ENCODE data around the gene TBR1.
A peak's percentile ranks its signal among the peaks of the same experiment; 100 is the strongest.

The TBR1 gene

GRCh38 chr2:161425728-161426454 is 9.8 kb downstream of the TBR1 start:
- ChIA-PET CTCF (interaction anchor here (1.6 kb wide), 1 partner anchor 9 kb away, joined by 3 read pairs; no protein-coding TSS in a partner anchor), POLR2A (no interaction called here)
- TF ChIP-seq, protein P1, sequence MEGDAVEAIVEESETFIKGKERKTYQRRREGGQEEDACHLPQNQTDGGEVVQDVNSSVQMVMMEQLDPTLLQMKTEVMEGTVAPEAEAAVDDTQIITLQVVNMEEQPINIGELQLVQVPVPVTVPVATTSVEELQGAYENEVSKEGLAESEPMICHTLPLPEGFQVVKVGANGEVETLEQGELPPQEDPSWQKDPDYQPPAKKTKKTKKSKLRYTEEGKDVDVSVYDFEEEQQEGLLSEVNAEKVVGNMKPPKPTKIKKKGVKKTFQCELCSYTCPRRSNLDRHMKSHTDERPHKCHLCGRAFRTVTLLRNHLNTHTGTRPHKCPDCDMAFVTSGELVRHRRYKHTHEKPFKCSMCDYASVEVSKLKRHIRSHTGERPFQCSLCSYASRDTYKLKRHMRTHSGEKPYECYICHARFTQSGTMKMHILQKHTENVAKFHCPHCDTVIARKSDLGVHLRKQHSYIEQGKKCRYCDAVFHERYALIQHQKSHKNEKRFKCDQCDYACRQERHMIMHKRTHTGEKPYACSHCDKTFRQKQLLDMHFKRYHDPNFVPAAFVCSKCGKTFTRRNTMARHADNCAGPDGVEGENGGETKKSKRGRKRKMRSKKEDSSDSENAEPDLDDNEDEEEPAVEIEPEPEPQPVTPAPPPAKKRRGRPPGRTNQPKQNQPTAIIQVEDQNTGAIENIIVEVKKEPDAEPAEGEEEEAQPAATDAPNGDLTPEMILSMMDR (IDR thresholded peaks at IDR 0.05; ENCODE audit: control extremely low read depth, extremely low read depth, low read depth, missing control alignments), result no peak

DNA sequence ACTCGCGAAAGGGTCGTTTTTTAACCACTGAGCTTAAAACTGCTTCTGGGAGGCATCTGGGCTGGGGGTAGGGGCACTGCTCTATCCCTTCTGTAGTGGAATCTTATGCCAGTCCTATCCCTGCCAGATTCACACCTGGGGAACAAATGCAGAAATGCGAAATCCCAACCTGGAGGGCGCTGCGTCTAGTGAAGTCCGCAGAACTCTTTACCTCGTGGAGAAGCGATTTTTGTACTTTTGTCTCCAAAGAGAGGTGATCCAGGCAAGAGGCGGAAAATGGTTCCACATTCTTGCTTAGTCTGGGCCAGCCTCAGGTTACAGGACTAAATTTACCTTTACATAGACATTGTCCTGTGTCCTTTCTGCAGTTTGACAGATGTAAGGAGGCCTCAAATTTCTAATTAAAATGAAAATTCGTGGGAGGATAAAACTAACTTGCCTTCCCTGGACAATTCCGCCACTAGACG is 10.4 kb downstream of the TBR1 start:
- POLR2A ChIA-PET, result no interaction called here
- peak; percentile 16 for DNase-seq (ENCODE audit: extremely low spot score)
- CTCF ChIA-PET, result interaction anchor here (1.6 kb wide), 1 partner anchor 9 kb away, joined by 3 read pairs; no protein-coding TSS in a partner anchor
- TF ChIP-seq, protein P1 (IDR thresholded peaks at IDR 0.05; ENCODE audit: control extremely low read depth, extremely low read depth, low read depth, missing control alignments), result no peak

More at GRCh38 chr2:161425728-161426454, 9.8 kb downstream of the TBR1 start:
- no peak for DNase-seq (ENCODE audit: extremely low spot score)

GRCh38 chr2:161426922-161427663 is 11.0 kb downstream of the TBR1 start:
- POLR2A ChIA-PET, result no interaction called here
- TF ChIP-seq, protein P1 (IDR thresholded peaks at IDR 0.05; ENCODE audit: control extremely low read depth, extremely low read depth, low read depth, missing control alignments), result no peak
- peak; percentile 26 for DNase-seq (ENCODE audit: extremely low spot score)
- CTCF ChIA-PET, result no interaction called here

DNA sequence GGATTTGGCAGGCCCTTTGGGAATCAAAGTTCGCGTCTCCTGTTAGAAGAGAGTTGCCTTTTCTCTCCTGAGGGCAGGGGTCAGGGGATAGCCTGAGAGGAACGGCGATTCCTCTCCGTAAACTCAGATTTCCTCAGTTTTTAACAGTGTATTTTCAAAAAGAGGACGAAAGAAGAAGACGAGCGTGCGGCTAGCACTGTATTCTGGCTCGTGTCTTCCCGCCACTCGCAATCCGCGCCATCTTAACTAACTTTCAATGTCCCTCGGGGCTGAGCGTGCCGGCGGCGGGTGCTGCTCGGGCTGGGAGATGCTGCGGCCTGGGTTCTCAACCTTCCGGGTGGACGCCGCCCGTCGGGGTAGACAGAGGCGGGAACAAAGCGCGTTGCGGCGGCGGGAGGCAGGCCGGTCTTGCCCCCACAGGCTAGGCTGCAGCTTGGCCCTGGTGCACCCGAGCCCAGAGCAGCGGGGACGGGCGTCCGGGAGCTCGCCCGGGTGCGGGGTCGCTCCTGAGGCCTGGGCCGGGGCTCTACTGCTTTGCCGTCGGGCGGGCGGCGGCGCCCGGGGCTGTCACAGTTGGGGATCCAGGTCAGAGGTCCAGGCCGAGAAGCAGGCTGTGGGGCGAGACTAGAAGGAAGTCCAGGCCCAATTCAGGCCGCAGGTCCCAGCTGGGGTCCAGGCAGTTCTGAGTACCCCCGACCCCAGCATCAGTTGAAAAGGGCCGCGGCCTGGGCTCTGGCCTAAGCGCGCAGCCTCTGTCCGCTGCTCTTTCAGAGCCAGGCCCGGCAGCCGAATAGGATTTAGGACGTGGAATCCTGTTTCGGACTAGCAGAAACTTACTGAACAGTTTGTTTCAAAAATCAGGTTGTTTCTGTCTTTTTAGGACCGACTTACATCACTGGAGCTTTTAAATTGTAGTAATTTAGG is 11.8 kb downstream of the TBR1 start:
- TF ChIP-seq, protein P1 (IDR thresholded peaks at IDR 0.05; ENCODE audit: control extremely low read depth, extremely low read depth, low read depth, missing control alignments), result no peak

DNA sequence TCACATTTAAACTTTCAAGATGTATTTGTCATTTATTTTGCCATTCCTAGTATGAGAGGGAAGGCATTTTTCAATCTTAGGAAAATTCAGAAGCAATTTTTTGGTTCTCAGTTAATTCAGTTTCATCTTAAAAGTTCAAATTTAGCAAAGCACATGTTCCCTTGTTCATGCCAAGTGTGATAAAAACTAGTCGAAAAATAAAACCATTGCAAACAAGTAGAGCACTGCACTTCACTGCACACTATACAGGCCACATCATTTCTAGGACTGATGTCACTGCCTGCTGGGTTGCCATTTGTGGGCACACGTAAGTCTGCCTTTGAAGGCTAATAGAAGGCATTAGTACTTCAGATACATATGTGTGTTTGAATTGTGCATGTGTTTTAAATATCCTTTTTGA is 14.3 kb downstream of the TBR1 start:
- TF ChIP-seq, protein P1 (IDR thresholded peaks at IDR 0.05; ENCODE audit: control extremely low read depth, extremely low read depth, low read depth, missing control alignments), result no peak
- POLR2A ChIA-PET, result no interaction called here
- no peak for DNase-seq (ENCODE audit: extremely low spot score)
- CTCF ChIA-PET, result interaction anchor here (1.6 kb wide), 1 partner anchor 9 kb away, joined by 7 read pairs; no protein-coding TSS in a partner anchor

More for the DNA sequence above, 11.8 kb downstream of the TBR1 start:
- POLR2A ChIA-PET, result no interaction called here
- DNase-seq (ENCODE audit: extremely low spot score), result no peak
- CTCF ChIA-PET, result no interaction called here

DNA sequence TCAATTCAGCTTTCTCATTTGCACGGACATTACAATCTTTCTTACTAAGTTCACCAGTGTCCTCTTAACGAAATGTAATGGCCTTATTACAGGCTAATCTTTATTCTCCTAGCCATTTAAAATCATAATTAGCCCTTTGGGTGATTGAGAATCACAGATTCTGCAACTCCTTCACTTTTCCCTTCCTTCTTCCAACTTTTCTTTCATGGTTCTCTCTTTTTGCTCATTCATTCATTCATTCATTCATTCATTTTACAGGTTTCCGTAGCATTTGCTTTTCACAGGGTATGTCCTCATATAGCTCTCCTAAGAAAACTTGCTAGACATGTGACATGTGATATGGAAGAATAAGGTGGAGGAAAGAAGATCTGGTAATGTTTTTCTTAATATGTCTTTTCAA is 16.0 kb downstream of the TBR1 start:
- POLR2A ChIA-PET, result no interaction called here
- CTCF ChIA-PET, result no interaction called here
- no peak for DNase-seq (ENCODE audit: extremely low spot score)
- TF ChIP-seq, protein P1 (IDR thresholded peaks at IDR 0.05; ENCODE audit: control extremely low read depth, extremely low read depth, low read depth, missing control alignments), result no peak

Measured in GM10248 (cell line).